GM13977 (cell line): Measurements from ENCODE around the gene SLAMF6.

Source experiments
- DNase-seq: peaks from one replicate; pipeline ENCODE4 v3.0.0; 2012; ENCODE audit warnings: low spot score
- in situ Hi-C: fragments of 300-500 bp; cut with MboI; formaldehyde crosslinking; loops from one replicate; pipeline ENCODE4 v1.12.0; 2022; ENCODE audit warnings: low sequenced_read_pairs, low pct_unique_long_range_greater_than_20kb, mixed read lengths, inconsistent platforms; ENCODE audit not compliant: unreplicated experiment
- TF ChIP-seq, protein P1 (sequence below): IDR thresholded peaks from 2 replicates; pipeline ENCODE4 v1.5.1; 2012; ENCODE audit warnings: mild to moderate bottlenecking, control low read depth; ENCODE audit not compliant: insufficient read depth; ENCODE audit errors: extremely low read depth, missing control alignments

Gene SLAMF6

DNA sequence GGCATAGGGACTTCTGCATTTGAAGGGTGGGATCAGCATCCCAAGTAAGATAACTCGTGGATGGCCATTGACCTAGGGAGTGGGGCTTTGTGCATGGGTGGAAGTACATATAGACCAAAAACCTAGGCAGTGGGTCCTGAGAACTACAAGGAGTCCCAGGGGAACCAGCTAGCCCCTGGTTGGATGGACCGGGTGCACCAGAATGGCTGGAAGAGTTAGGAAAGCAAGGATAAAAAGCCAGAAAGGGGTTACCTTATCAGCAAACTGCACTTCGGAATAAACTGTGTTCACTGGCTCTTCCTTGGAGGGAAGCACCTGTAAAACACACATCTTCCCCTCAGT lies 26.6 kb upstream of the SLAMF6 start:
- DNase-seq: no peak
- in situ Hi-C loops: loop anchor here (25.0 kb wide), 1 partner anchor 112 kb away; no protein-coding TSS in a partner anchor
- TF ChIP-seq, protein P1, sequence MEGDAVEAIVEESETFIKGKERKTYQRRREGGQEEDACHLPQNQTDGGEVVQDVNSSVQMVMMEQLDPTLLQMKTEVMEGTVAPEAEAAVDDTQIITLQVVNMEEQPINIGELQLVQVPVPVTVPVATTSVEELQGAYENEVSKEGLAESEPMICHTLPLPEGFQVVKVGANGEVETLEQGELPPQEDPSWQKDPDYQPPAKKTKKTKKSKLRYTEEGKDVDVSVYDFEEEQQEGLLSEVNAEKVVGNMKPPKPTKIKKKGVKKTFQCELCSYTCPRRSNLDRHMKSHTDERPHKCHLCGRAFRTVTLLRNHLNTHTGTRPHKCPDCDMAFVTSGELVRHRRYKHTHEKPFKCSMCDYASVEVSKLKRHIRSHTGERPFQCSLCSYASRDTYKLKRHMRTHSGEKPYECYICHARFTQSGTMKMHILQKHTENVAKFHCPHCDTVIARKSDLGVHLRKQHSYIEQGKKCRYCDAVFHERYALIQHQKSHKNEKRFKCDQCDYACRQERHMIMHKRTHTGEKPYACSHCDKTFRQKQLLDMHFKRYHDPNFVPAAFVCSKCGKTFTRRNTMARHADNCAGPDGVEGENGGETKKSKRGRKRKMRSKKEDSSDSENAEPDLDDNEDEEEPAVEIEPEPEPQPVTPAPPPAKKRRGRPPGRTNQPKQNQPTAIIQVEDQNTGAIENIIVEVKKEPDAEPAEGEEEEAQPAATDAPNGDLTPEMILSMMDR: no peak

DNA sequence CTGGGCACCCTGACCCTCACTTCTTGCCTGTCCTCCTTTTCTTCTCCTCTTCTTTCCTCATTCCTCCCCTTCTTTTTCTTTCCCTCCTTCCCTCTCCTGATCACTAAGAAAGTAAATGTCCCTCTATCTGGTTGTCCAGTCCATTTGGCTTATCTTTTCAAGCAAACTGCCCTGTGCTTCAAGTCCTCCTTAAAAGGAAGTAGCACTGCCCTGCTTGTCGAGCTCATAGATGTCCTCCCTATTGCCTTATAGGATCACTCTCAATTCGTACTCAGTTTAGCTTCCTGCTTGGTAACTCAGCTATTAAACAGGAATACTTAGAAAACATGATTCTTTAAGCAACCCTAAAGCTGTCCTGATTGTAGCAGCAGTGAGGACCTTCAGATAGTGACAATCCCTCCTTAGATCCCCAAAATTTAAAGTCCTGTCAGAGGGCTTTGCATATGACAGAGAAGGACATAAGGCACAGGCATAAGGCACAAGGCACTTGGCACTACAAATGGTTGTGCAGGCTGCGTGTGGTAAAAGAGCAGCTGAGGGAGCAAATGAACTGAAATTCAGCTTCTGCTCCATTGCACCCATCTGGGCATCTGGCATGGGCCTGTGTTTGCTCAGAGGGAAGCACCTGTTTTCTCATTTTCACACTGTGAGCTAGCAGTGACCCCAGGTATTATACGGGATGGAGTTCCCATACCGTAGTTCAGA lies 26.1 kb upstream of the SLAMF6 start:
- TF ChIP-seq, protein P1: no peak
- no peak for DNase-seq
- in situ Hi-C loops: loop anchor here (25.0 kb wide), 1 partner anchor 112 kb away; no protein-coding TSS in a partner anchor

GRCh38 chr1:160548183-160548582 lies 25.1 kb upstream of the SLAMF6 start:
- in situ Hi-C loops: loop anchor here (25.0 kb wide), 1 partner anchor 111 kb away; no protein-coding TSS in a partner anchor
- DNase-seq: peak; percentile 59
- TF ChIP-seq, protein P1: no peak

- no peak for DNase-seq
- TF ChIP-seq, protein P1: no peak
- in situ Hi-C loops: loop anchor here (25.0 kb wide), 1 partner anchor 110 kb away; no protein-coding TSS in a partner anchor
These were observed 24.4 kb upstream of the SLAMF6 start for GRCh38 chr1:160547422-160547821.

GRCh38 chr1:160546942-160547341 lies 23.9 kb upstream of the SLAMF6 start:
- in situ Hi-C loops: loop anchor here (25.0 kb wide), 1 partner anchor 110 kb away; no protein-coding TSS in a partner anchor
- TF ChIP-seq, protein P1: no peak
- DNase-seq: no peak

DNA sequence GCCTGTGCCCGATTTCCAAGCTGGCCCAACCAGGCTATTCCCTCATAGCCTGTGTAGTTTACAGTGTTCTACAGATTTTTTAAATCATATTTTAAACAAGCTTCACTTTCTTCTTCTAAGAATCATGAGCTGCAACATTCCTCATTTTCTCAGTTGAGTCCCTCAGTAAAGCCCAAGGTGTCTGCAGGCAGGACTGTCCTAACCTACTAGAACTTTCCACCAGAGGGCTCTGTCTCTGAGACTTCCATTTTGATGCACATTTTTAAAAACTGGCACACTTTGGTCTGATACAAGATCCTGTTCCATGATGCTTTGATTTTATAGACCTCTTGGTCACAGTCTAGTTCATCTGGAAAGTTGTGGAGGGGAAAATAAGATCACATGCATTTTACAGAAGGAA lies 21.6 kb upstream of the SLAMF6 start:
- DNase-seq: no peak
- TF ChIP-seq, protein P1: peak; percentile 56
- in situ Hi-C loops: loop anchor here (25.0 kb wide), 1 partner anchor 107 kb away; no protein-coding TSS in a partner anchor
